ENCODE data around the gene ACOT9.
"Not testable (repeated sequence)": the region's sequence is repeated elsewhere in the genome, so short reads cannot be mapped to it uniquely, and the experiment has no call there.

The ACOT9 gene

DNA sequence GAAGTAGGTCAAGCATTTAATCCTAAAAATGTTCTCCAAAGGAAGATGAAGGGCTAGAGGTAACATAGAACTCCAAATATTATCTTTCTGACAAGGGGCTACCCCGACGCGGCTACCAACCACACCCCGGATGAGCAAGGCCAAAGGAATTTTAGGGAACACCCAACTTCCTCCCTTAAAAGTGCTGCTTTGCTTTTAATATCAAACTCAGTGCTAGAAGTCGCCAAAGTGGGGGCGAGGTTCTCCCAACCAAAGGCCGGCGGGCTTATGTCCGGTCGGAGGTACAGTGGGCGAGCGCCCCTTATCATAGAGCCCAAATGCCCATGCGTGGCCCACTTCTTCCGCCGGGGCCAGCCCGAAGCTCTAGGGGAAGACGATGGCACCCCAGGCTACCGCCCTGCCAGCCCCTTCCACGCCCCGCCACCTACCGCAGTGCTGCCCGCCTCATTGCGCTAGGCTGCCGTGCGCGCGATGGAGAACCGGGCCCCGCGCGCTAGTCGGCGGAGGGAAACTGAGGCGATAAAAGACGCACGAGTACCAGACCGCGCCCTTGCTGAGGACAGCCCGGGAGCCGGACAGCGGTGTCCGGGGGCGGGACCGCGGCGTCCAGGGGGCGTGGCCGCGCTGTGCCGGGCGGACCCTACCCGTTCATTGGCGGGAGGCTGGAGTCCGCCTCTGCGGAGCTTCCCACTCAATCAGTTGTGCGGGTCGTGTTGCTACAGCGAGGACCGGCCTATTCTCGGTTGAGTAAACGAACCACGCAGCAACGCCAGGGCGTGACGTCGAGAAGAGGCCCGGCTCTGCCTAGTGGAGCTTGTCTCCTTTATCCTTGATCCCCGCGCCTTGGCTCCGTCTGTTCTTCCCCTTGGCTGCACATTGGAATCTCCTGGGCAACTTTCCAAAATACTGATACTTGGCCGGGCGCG is at the start of gene ACOT9:
TSS of gene ACOT9 (minus strand) at position 580 of the 926 bp plus-strand sequence. CDS start at position 448, 132 bp downstream.
- peak; percentile 96 for DNase-seq (ENCODE audit: low read depth)

DNA sequence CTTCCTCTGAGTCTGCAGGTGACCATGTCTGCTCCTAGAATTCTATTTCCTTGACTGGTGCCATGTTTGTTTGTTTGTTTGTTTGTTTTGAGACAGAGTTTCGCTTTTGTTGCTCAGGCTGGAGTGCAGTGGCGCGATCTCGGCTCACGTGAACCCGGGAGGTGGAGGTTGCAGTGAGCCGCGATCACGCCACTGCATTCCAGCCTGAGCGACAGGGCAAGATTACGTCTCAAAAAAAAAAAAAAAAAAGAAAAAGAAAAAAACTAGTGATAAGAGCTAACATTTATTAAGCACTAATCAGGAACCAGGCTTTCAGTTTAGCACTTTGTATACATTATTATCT is 47.0 kb upstream of the ACOT9 start:
- DNase-seq (ENCODE audit: low read depth): no peak

DNA sequence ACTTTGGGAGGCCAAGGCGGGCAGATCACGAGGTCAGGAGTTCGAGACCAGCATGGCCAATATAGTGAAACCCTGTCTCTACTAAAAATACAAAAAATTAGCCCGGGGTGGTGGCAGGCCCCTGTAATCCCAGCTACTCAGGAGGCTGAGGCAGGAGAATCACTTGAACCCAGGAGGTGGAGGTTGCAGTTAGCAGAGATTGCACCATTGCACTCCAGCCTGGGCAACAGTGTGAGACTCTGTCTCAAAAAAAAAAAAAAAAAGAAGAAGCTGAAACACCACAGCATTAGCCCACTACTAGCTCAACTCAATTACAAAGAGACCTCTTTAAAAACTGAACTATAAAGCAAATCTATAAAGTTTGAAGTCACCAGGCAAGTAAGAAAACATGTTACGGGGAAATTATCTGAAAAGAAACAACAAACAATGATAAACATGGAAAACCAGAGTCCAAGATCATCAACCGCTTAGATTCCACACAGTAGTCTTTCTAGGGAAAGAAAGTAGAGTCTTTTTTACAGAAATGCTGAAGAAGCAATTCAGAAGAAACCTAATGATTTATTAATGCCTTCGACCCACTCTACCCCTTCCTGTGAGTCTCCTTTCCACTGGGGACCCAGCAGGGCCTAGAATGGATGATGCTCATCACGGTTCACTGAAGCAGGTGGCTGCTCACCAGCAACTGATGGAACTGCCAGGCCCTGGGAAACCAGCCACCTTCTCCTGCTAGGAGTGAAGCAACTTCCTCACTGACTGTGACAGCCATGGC is 46.5 kb upstream of the ACOT9 start:
- DNase-seq (ENCODE audit: low read depth): no peak

DNA sequence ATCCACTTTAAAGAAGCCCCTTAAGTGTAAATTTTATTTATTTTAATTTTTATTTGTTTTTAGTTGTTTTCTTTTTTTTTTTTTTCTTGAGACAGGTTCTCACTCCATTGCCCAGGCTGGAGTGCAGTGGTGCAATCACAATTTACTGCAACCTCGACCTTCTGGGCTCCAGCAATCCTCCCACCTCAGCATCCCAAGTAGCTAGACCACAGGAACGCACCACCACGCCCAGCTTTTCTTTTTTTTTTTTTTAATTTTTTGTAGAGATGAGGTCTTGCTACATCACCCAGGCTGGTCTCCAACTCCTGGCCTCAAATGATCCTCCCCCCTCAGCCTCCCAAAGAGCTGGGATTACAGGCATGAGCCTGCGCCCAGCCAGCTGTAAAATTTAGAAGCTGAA is 45.9 kb upstream of the ACOT9 start:
- DNase-seq (ENCODE audit: low read depth): no peak

DNA sequence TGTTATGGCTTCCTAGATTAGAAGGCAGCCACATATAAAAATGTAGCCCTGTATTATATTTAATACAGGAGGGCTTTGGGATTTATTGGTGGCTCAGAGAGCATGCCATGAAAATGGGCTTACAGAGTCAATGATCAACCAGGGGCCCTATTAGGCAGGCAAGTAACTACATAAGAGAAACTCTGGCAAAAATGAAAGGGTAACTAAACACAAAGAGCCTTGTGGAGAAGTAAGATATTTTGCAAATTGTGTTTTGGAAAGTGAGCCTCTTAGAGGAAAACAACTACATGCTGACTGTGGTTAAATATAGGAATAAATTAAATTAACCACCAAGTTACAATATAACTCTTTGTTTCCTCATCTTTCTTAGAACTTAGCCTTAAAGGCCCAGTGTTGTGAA is 45.4 kb upstream of the ACOT9 start:
- no peak for DNase-seq (ENCODE audit: low read depth)

GRCh38 chrX:23787745-23788118 is 44.7 kb upstream of the ACOT9 start:
- no peak for DNase-seq (ENCODE audit: low read depth)

GRCh38 chrX:23786268-23786815 is 43.3 kb upstream of the ACOT9 start:
- DNase-seq (ENCODE audit: low read depth): peak; percentile 6

- DNase-seq (ENCODE audit: low read depth): no peak
Measured at GRCh38 chrX:23785580-23785979, 42.5 kb upstream of the ACOT9 start.

- DNase-seq (ENCODE audit: low read depth): peak; percentile 87
Measured at GRCh38 chrX:23784470-23785331, 41.6 kb upstream of the ACOT9 start.

DNA sequence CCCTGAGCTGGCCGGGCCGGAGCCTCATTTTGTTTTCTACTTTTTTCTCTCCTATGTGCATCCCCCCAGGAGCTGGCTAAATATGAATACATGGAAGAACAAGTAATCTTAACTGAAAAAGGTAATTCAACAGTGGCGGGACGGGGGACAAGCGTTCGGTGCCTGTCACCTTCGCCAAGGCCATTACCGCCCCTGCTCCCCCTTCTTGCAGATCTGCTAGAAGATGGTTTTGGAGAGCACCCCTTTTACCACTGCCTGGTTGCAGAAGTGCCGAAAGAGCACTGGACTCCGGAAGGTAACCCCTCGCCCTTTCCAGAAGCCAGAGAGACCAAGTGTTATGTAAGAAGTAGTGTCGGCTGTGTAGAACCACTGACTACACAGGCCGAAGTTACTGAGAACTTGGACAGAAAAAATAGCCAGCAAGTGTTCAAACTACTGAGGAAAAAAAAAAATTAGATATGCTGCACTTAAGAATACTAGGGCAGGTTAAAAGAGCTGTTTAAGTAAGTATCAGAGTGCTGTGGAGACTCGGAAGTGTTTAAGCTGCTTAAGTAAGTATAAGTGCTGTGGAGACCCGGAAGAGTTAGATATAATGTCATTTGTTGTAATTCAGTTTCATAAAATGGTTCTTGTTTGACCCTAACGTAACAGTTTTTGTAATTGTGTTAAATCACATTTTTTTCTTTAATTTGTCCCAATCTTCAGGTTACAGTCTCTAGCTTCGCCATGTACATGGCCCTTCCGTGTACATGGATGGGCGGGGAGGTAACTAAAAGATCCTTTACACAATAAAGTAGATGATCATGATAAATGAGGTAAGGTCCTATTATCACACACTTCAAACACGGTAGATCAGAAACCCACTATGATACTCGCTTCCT is 40.8 kb upstream of the ACOT9 start:
- no peak for DNase-seq (ENCODE audit: low read depth)

- DNase-seq (ENCODE audit: low read depth): peak; percentile 95
Measured at GRCh38 chrX:23782863-23783588, 40.0 kb upstream of the ACOT9 start, which contains the start of gene SAT1. Gene SAT1 (plus strand): TSS chrX:23783173. CDS start chrX:23783352, 179 bp downstream.

DNA sequence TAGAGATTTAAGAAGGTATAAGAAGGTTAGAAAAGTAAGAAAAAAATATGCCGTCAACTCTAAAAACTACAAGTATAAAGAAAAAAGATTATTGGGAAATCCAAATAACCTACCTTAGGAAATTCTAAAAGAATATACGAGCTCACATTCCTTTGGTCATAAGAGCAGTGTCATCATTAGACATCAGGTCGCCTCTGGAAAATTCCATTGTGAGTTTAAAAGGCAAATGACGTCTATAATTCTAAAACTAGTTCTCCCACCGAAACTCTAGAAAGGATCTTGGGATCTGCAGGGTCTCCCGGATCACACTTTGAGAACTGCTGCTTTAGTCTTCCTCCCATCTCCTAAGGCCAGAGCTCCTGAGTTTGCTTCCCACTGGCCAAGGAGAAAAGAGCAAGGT is 39.4 kb upstream of the ACOT9 start:
- DNase-seq (ENCODE audit: low read depth): no peak

DNA sequence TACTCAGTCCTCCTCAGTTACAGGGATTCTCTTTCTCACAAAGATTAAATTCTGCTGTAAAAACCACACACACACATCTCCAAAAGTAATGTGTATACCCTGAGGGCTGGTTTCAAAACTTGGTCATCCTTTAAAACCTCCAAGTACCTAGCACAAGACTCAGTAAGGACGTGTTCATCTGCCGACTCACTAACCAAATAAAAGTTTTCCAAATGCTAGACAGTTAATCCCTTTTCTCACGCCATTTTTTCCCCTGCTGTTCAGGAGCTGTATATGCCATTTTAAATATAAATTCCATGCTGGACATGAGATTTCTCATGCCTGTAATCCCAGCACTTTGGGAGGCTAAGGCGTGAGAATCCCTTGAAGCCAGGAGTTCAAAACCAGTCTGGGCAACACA is 35.9 kb upstream of the ACOT9 start:
- peak; percentile 18 for DNase-seq (ENCODE audit: low read depth)

- DNase-seq (ENCODE audit: low read depth): no peak
Measured at GRCh38 chrX:23776363-23776762, 33.3 kb upstream of the ACOT9 start.

GRCh38 chrX:23773601-23774175 is 30.6 kb upstream of the ACOT9 start:
- DNase-seq (ENCODE audit: low read depth): no peak

- not testable (repeated sequence) for DNase-seq (ENCODE audit: low read depth)
Measured at GRCh38 chrX:23771086-23771485, 28.0 kb upstream of the ACOT9 start.

- DNase-seq (ENCODE audit: low read depth): no peak
Measured at GRCh38 chrX:23770142-23770541, 27.1 kb upstream of the ACOT9 start.

- DNase-seq (ENCODE audit: low read depth): no peak
Measured at GRCh38 chrX:23766650-23767551, 23.8 kb upstream of the ACOT9 start.

DNA sequence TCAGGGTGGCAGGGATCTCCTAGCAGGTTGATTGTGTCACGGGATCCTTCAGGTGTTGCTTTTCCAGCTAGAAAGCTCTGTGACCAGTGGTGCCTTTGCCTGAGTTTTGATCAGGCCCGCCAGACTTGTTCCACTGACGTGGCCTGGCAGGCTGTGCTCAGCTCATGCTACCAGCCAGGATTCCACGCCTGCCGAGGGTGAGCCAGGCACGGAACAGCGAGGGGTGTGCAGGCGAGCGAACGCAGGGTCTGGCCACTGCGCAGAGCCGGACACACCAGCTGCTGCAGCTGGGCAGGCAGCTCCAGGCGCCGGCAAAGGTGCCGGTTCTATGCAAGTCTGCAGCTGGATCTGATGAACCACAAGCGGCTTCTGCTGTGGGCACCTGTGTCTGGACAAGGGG is 22.8 kb upstream of the ACOT9 start:
- DNase-seq (ENCODE audit: low read depth): no peak

Data from fibroblast of gingiva (primary cell).